ENCODE results near the gene SPAG16. TPM values are rescaled to one million over a fixed set of nuclear protein-coding genes. Genes with fewer than 3 reads are reported as not detected.

SPAG16 gene
- total RNA-seq, 1 experiment from 2014 or later: 27.3 TPM

DNA sequence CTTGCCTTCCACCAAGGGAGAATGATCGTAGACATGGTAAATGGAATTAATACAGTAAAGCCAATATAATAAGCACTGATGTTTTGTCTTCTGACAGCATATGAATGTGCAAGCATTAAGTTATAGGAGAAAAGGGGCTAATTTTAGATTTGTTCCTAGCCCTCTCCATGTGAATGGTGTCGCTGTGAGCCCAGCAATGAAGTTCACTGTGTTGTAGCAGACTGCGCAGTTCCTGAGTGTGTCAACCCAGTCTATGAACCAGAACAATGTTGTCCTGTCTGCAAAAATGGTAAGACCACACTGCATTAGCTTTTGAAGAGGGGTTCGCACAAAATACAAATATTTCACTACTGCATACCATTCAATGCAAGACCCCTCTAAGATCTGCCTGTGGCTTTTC lies 1152.2 kb downstream of the SPAG16 start:
- DNase-seq (ENCODE audit: extremely low read depth, low read depth): no peak

DNA sequence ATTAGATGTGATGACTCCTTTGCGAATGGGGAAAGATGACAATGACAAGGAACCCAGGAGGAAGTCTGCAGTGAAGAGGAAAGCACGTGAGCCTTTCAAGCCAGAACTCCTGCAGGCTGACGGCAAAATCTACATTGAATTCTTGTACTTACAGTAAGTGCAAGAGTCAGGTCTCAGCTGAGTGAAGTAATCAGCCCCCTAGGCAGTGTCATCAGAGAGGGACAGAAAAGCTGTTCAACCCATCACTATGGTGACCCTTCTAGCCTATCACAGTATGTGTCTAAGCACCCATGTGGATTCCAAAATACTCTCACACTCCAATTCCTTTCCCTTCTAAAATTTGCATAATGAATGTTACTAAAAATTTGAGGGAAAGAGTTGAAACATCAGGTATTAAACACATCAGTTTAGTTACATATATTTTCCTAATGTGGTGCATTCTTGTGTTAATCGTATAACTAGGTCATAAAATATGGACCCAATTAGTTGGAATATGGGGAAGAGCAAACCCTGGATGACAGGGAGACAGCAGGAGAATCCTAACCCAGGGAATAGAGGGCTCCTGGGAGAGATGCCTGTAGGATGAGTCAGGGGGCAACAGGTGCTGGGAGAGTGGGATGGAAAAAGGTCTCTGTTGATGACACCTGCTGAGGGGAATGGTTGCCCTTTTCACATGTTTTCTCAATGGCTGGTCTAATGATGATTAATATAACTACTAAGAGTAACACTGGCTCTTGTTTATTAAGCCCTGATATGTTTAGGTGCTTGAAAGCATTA lies 1166.0 kb downstream of the SPAG16 start:
- no peak for DNase-seq (ENCODE audit: extremely low read depth, low read depth)

DNA sequence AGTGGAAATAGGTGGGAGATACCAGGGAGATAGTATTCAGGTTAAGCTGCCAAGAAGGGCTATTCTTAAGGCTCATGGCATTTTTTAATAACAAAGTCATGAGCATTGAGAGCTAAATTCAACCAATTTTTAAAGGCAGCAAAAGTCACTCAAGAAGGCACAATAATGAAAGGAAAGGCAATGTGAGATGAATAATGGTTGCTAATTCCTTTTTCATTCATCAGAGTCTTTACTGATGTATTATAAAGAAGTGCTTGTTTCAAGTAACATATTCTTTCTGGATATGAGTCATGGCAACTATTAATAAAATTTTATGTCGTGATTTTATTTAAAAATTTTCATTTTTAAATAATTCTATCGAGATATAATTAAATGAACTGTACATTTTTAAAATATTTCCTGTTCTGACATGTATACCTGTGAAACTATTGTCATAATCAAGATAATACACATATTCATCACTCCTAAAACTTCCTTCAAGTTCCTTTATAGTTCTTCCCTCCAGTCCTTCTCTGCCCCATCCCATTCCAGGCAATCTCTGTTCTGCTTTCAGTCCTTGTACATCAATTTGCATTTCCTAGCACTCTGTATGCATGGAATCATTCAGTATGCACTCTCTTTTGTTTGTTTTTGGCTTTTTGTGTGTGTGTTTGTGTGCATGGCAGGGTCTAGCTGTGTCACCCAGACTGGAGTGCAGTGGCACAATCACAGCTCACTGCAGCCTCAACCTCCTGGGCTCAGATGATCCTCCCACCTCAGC lies 1167.4 kb downstream of the SPAG16 start:
- DNase-seq (ENCODE audit: extremely low read depth, low read depth): no peak

Small RNA genes within 50 kb of the gene (small RNA-seq; reads per million reads assigned to genes)
- 0 reads per million in 2 experiments for gene MIR4438

Other genes with a start within 250 kb of the SPAG16 start
- gene IKZF2, start 132.9 kb upstream of the SPAG16 start, total RNA-seq (2014; rRNA removed; shearing (Covaris generic)): 1.8 TPM in 2 replicates

All from NCI-H460 (cell line).